Measurements from ENCODE around the gene LAMA4.

GRCh38 chr6:112150363-112150762 is 104.0 kb downstream of the LAMA4 start:
- TF ChIP-seq SUZ12 (IDR thresholded peaks at IDR 0.05) (no peak), BHLHE40 (IDR thresholded peaks at IDR 0.05; ENCODE audit: borderline replicate concordance) (no peak), CTBP1 (IDR thresholded peaks at IDR 0.05; ENCODE audit: borderline replicate concordance) (no peak), FOXM1 (IDR thresholded peaks at IDR 0.05; ENCODE audit: borderline replicate concordance) (no peak), ELF4 (IDR thresholded peaks at IDR 0.05) (no peak), SP1 (IDR thresholded peaks at IDR 0.05) (no peak), ARNT (IDR thresholded peaks at IDR 0.05) (no peak), TARDBP (IDR thresholded peaks at IDR 0.05) (no peak), FOXK2 (IDR thresholded peaks at IDR 0.05) (no peak), FOXA1 (IDR thresholded peaks at IDR 0.05) (no peak), ZNF384 (IDR thresholded peaks at IDR 0.05) (no peak), HDGF (IDR thresholded peaks at IDR 0.05; ENCODE audit: borderline replicate concordance) (no peak)

Measured in HEK293T (cell line).